ENCODE data around the gene CCDC3.

CCDC3 gene

GRCh38 chr10:12961416-12962205 is 39.9 kb downstream of the CCDC3 start:
- no peak overlapping the region for H3K27ac Mint-ChIP-seq
- no peak for DNase-seq
- CTCF ChIA-PET, result interaction anchor here (0.6 kb wide), 1 partner anchor 59 kb away, joined by 3 read pairs; no protein-coding TSS in a partner anchor
- no peak overlapping the region for H3K4me3 Mint-ChIP-seq
- no peaks in the 10 kb centered on the region for H3K4me1 Mint-ChIP-seq
- no peaks in the 10 kb centered on the region for H3K36me3 Mint-ChIP-seq
- H3K9me3 Mint-ChIP-seq, result peaks cover 7% of the 10 kb centered on the region
- no peaks in the 10 kb centered on the region for H3K27me3 Mint-ChIP-seq

- CTCF ChIA-PET, result no interaction called here
These were observed 40.6 kb downstream of the CCDC3 start for GRCh38 chr10:12960941-12961340.

GRCh38 chr10:12960334-12960898 is 41.1 kb downstream of the CCDC3 start:
- no peaks in the 10 kb centered on the region for H3K4me1 Mint-ChIP-seq
- peaks cover 7% of the 10 kb centered on the region for H3K9me3 Mint-ChIP-seq
- CTCF ChIA-PET, result no interaction called here
- H3K27ac Mint-ChIP-seq, result no peak overlapping the region
- H3K4me3 Mint-ChIP-seq, result no peak overlapping the region
- DNase-seq, result no peak
- no peaks in the 10 kb centered on the region for H3K36me3 Mint-ChIP-seq
- no peaks in the 10 kb centered on the region for H3K27me3 Mint-ChIP-seq

More at GRCh38 chr10:12960941-12961340, 40.6 kb downstream of the CCDC3 start:
- no peaks in the 10 kb centered on the region for H3K4me1 Mint-ChIP-seq
- H3K36me3 Mint-ChIP-seq, result no peaks in the 10 kb centered on the region
- no peaks in the 10 kb centered on the region for H3K27me3 Mint-ChIP-seq
- no peak for DNase-seq
- peaks cover 7% of the 10 kb centered on the region for H3K9me3 Mint-ChIP-seq
- H3K27ac Mint-ChIP-seq, result no peak overlapping the region
- no peak overlapping the region for H3K4me3 Mint-ChIP-seq

GRCh38 chr10:12958546-12959110 is 42.9 kb downstream of the CCDC3 start:
- no peak for DNase-seq
- Mint-ChIP-seq H3K4me3 (no peak overlapping the region), H3K9me3 (peaks cover 7% of the 10 kb centered on the region), H3K4me1 (no peaks in the 10 kb centered on the region), H3K27ac (no peak overlapping the region), H3K36me3 (no peaks in the 10 kb centered on the region), H3K27me3 (no peaks in the 10 kb centered on the region)
- CTCF ChIA-PET, result no interaction called here

- H3K4me3 Mint-ChIP-seq, result no peak overlapping the region
- no peak for DNase-seq
- no peaks in the 10 kb centered on the region for H3K4me1 Mint-ChIP-seq
- H3K36me3 Mint-ChIP-seq, result no peaks in the 10 kb centered on the region
- H3K27ac Mint-ChIP-seq, result no peak overlapping the region
- H3K27me3 Mint-ChIP-seq, result peaks cover 3% of the 10 kb centered on the region
- peaks cover 14% of the 10 kb centered on the region for H3K9me3 Mint-ChIP-seq
- CTCF ChIA-PET, result no interaction called here
These were observed 44.4 kb downstream of the CCDC3 start for GRCh38 chr10:12957081-12957480.

- H3K27me3 Mint-ChIP-seq, result peaks cover 3% of the 10 kb centered on the region
- CTCF ChIA-PET, result no interaction called here
- DNase-seq, result no peak
- H3K36me3 Mint-ChIP-seq, result no peaks in the 10 kb centered on the region
- H3K4me3 Mint-ChIP-seq, result no peak overlapping the region
- H3K9me3 Mint-ChIP-seq, result peaks cover 14% of the 10 kb centered on the region
- no peak overlapping the region for H3K27ac Mint-ChIP-seq
- H3K4me1 Mint-ChIP-seq, result no peaks in the 10 kb centered on the region
These were observed 46.6 kb downstream of the CCDC3 start for GRCh38 chr10:12954866-12955265.

- Mint-ChIP-seq H3K9me3 (peaks cover 7% of the 10 kb centered on the region), H3K27ac (no peak overlapping the region), H3K27me3 (peaks cover 3% of the 10 kb centered on the region), H3K36me3 (no peaks in the 10 kb centered on the region), H3K4me3 (no peak overlapping the region), H3K4me1 (no peaks in the 10 kb centered on the region)
- no peak for DNase-seq
- CTCF ChIA-PET, result no interaction called here
These were observed 50.9 kb downstream of the CCDC3 start for GRCh38 chr10:12950583-12951128.

GRCh38 chr10:12949248-12949647 is 52.3 kb downstream of the CCDC3 start:
- DNase-seq, result no peak
- H3K4me1 Mint-ChIP-seq, result no peaks in the 10 kb centered on the region
- H3K27ac Mint-ChIP-seq, result no peak overlapping the region
- CTCF ChIA-PET, result no interaction called here
- H3K36me3 Mint-ChIP-seq, result no peaks in the 10 kb centered on the region
- H3K9me3 Mint-ChIP-seq, result peaks cover 7% of the 10 kb centered on the region
- H3K27me3 Mint-ChIP-seq, result peaks cover 3% of the 10 kb centered on the region
- no peak overlapping the region for H3K4me3 Mint-ChIP-seq

- CTCF ChIA-PET, result no interaction called here
- H3K4me1 Mint-ChIP-seq, result no peaks in the 10 kb centered on the region
- no peaks in the 10 kb centered on the region for H3K27me3 Mint-ChIP-seq
- H3K36me3 Mint-ChIP-seq, result no peaks in the 10 kb centered on the region
- no peak overlapping the region for H3K27ac Mint-ChIP-seq
- H3K9me3 Mint-ChIP-seq, result peaks cover under 1% of the 10 kb centered on the region
- no peak overlapping the region for H3K4me3 Mint-ChIP-seq
- no peak for DNase-seq
These were observed 53.8 kb downstream of the CCDC3 start for GRCh38 chr10:12947741-12948140.

GRCh38 chr10:12946372-12946771 is 55.1 kb downstream of the CCDC3 start:
- H3K36me3 Mint-ChIP-seq, result no peaks in the 10 kb centered on the region
- no peak overlapping the region for H3K4me3 Mint-ChIP-seq
- H3K27ac Mint-ChIP-seq, result no peak overlapping the region
- H3K4me1 Mint-ChIP-seq, result no peaks in the 10 kb centered on the region
- no peak for DNase-seq
- CTCF ChIA-PET, result interaction anchor here (0.6 to 0.7 kb wide), 2 partner anchors 8 to 1162 kb away, joined by 3 to 4 read pairs; no protein-coding TSS in a partner anchor
- no peaks in the 10 kb centered on the region for H3K9me3 Mint-ChIP-seq
- H3K27me3 Mint-ChIP-seq, result no peaks in the 10 kb centered on the region

- CTCF ChIA-PET, result no interaction called here
These were observed 55.7 kb downstream of the CCDC3 start for GRCh38 chr10:12945690-12946359.

GRCh38 chr10:12944931-12945330 is 56.6 kb downstream of the CCDC3 start:
- no peak for DNase-seq

More at GRCh38 chr10:12945690-12946359, 55.7 kb downstream of the CCDC3 start:
- H3K27me3 Mint-ChIP-seq, result no peaks in the 10 kb centered on the region
- H3K36me3 Mint-ChIP-seq, result no peaks in the 10 kb centered on the region
- DNase-seq, result no peak
- H3K9me3 Mint-ChIP-seq, result no peaks in the 10 kb centered on the region
- no peak overlapping the region for H3K4me3 Mint-ChIP-seq
- H3K27ac Mint-ChIP-seq, result no peak overlapping the region
- H3K4me1 Mint-ChIP-seq, result no peaks in the 10 kb centered on the region

GRCh38 chr10:12943425-12943824 is 58.1 kb downstream of the CCDC3 start:
- CTCF ChIA-PET, result no interaction called here
- no peak for DNase-seq
- H3K9me3 Mint-ChIP-seq, result no peaks in the 10 kb centered on the region
- H3K36me3 Mint-ChIP-seq, result no peaks in the 10 kb centered on the region
- no peak overlapping the region for H3K27ac Mint-ChIP-seq
- H3K4me3 Mint-ChIP-seq, result no peak overlapping the region
- no peaks in the 10 kb centered on the region for H3K27me3 Mint-ChIP-seq
- H3K4me1 Mint-ChIP-seq, result no peaks in the 10 kb centered on the region

More at GRCh38 chr10:12944931-12945330, 56.6 kb downstream of the CCDC3 start:
- H3K27me3 Mint-ChIP-seq, result no peaks in the 10 kb centered on the region
- H3K4me3 Mint-ChIP-seq, result no peak overlapping the region
- H3K9me3 Mint-ChIP-seq, result no peaks in the 10 kb centered on the region
- H3K27ac Mint-ChIP-seq, result no peak overlapping the region
- H3K36me3 Mint-ChIP-seq, result no peaks in the 10 kb centered on the region
- H3K4me1 Mint-ChIP-seq, result no peaks in the 10 kb centered on the region
- CTCF ChIA-PET, result no interaction called here

- no peak for DNase-seq
- Mint-ChIP-seq H3K27ac (no peak overlapping the region), H3K36me3 (no peaks in the 10 kb centered on the region), H3K27me3 (no peaks in the 10 kb centered on the region), H3K4me1 (no peaks in the 10 kb centered on the region), H3K4me3 (no peak overlapping the region), H3K9me3 (no peaks in the 10 kb centered on the region)
- CTCF ChIA-PET, result interaction anchor here (0.6 kb wide), 1 partner anchor 740 kb away, joined by 3 read pairs; no protein-coding TSS in a partner anchor
These were observed 59.5 kb downstream of the CCDC3 start for GRCh38 chr10:12941966-12942365.
